Measurements from ENCODE around the gene TC2N.

DNA sequence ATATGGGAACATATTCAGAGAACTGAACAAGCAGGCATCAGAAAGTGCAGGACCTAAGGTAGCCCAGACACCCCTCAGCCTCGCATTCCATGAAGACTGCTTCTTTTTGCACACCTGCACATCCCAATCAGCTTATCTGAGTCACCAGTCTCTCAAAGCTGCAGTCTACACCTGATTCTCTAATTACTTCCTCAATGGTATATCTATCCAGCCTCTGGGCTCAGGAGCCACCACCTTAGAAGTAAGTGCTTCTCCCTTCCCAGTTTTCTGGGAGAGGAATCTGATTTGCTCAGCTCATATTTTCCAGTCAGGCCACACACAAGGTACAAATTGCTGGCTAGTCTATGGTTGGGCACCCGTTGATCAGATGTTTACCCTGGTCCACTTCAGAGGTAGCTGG is 21.7 kb downstream of the TC2N start:
- TF ChIP-seq, protein P1, sequence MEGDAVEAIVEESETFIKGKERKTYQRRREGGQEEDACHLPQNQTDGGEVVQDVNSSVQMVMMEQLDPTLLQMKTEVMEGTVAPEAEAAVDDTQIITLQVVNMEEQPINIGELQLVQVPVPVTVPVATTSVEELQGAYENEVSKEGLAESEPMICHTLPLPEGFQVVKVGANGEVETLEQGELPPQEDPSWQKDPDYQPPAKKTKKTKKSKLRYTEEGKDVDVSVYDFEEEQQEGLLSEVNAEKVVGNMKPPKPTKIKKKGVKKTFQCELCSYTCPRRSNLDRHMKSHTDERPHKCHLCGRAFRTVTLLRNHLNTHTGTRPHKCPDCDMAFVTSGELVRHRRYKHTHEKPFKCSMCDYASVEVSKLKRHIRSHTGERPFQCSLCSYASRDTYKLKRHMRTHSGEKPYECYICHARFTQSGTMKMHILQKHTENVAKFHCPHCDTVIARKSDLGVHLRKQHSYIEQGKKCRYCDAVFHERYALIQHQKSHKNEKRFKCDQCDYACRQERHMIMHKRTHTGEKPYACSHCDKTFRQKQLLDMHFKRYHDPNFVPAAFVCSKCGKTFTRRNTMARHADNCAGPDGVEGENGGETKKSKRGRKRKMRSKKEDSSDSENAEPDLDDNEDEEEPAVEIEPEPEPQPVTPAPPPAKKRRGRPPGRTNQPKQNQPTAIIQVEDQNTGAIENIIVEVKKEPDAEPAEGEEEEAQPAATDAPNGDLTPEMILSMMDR (IDR thresholded peaks at IDR 0.05), result no peak
- no peak for TF ChIP-seq EP300 (IDR thresholded peaks at IDR 0.05)
